GM21367 (cell line): Measurements from ENCODE around the gene TBC1D22A.
"Not testable (repeated sequence)": the region's sequence is repeated elsewhere in the genome, so short reads cannot be mapped to it uniquely, and the experiment has no call there.

ENCODE experiments used
- ATAC-seq: cut with Tn5 transposase; IDR thresholded peaks from one replicate; pipeline ENCODE4 v1.9.1; 2021; ENCODE audit not compliant: unreplicated experiment

TBC1D22A gene

DNA sequence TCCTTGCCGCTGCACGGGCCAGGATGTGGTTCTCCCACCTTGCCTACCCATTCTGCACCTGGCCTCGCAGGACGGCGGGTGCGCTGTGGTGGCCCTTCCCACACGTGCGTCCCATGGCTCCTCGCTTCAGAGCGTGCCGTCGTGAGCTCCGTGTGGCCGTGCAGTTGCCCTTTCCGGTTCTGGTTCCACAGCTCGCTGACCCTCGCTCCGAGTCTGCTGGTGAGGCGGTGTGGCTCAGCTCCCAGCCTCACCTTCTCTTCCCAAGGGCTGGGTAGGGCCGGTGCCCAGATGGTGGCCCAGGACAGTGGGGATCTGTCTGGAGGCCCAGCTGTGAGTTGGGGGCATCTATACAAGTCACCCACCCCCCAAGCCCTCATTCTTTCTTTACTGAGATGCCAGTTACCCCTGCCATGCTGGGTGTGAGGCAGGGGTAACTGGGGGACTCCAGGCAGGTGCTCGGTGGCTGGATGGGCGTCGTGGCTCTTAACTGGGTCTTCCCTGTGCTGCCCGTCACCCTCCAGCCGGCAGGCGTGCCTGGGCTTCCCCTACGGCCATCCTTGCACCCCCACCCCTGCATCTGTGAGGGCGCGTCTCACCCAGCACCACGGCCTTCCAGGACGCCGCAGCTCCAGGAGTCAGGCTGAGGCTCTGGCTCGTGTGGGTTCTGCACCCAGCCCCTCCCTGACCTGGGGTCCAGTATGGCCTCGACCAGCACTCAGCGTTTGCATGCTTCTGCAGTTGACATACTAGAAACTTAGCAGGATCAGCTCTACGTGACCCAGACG, 395.2 kb downstream of the TBC1D22A start:
- no peak for ATAC-seq

DNA sequence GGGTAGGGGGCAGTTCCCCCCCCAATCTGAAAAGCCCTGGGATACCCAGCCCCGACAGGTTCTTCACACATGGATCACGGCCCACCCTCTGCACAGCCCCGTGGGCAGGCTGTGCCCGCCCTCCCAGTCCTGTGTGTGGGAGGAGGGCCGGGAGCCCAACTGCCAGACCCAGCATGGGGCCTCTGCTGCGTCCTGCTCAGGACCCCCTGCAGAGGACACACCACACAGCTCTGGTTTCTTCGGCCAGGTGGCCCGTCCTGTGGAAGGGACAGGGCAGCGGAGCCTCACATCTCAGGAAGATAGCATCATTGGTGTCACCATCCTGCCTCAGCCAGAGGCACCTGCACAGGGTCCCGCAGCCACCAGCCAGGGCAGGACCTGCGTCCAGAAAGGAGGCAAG, 396.0 kb downstream of the TBC1D22A start:
- ATAC-seq, result no peak

DNA sequence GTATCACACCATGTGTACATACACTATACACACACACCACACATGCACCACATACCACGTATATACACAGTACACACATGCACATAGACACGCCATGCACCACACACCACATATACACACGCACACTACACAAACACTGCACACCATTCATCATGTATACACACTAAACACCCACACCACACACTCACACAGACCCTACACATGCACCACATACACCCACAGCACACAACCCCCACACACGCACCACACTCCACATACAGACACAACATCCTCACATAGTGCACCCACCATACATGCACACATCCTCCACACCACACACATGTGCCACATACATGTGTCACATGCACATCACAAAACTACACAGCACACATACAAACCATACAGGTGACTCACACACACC, 397.1 kb downstream of the TBC1D22A start:
- ATAC-seq, result no peak

DNA sequence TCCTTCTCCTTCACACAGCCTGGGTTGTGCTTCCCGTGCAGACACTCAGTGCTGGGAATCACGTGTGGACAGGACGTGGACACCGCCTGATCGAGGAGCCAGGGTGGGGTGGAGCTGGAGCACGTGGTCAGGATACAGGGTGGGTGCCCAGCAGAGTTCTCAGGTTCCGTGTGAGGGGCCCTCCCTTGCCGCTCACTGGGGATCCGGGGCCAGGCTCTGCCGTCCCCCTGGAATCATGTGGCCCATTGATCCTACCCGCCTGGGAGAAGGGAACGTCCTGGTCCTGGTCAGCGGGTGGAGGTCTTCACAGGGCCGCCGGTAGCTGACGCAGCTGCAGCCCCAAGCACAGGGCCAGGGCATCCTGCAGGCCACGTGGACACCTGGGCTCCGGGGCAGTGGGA, 397.7 kb downstream of the TBC1D22A start:
- no peak for ATAC-seq

DNA sequence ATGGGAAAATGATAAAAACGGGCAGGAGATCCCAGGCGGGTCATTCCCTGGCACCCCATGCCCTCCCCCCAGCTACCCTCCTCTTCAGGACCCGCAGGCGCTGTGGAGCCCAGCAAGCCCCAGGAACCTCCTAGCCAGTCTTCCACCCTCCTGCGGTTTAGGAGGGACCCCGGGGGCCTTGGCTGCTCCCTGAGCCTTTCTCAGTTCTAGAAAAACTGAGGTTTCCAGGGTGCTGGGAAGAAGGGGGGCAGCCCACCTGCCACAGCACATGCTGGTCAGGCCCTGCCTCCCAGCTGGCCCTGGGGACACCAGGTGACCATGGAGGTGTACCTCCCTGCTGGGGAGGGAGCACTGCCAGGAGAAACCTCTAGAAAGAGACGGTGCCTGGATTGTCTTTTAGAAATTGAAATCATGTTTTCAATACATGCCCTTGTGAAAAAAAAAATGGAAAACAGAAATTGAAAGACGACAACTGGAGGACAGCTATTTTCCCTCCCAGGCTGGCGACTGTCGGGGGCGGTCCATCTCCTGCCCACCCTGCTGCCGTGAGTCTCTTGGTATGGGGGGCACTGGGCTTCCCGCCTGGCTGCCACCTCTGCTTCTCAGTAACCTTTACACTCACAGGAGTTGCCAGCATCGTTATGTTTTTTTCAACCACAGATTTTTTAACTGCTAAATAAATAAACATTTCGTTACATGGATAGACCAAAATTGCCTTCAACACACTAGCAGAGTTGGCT, 398.5 kb downstream of the TBC1D22A start:
- no peak for ATAC-seq

- no peak for ATAC-seq
Measured at GRCh38 chr22:47161631-47162030, 399.2 kb downstream of the TBC1D22A start.

DNA sequence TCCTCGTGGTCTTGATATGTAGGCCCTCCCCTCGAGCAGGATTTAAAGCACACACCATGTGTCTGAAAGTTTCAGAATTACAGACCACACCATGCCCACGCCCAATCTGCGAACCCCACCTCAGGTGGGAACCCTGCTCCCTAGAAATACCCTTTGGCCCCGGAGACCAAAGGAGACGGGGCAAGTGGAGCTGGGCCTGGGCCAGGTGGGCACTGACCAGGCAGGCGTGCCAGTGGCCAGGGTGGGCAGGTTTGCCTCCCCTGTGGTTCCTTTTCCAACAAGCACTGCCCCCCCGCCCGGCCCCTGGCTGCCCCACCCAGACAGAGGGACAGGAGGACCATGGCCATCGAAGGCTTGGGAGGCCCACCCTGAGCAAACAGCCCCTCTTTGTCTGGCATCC, 400.4 kb downstream of the TBC1D22A start:
- ATAC-seq, result no peak

DNA sequence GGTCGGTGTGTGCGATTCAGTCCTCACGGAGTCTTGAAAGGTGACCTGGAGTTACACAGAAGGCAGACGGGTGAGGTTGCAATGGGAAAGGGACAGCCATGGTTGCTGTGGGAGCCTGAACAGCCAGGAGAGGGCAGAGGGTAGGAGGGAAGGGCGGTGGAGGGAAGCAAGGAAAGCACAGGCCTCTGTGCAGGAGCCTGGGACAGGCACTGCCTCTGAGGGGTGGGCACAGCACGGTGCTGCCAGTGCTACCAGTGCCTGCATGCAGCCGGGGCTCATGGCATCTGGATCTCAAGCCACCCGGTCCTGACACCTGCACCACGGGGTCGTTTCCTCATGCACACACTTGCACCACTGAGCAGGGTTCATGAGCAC, 401.0 kb downstream of the TBC1D22A start:
- ATAC-seq, result no peak

DNA sequence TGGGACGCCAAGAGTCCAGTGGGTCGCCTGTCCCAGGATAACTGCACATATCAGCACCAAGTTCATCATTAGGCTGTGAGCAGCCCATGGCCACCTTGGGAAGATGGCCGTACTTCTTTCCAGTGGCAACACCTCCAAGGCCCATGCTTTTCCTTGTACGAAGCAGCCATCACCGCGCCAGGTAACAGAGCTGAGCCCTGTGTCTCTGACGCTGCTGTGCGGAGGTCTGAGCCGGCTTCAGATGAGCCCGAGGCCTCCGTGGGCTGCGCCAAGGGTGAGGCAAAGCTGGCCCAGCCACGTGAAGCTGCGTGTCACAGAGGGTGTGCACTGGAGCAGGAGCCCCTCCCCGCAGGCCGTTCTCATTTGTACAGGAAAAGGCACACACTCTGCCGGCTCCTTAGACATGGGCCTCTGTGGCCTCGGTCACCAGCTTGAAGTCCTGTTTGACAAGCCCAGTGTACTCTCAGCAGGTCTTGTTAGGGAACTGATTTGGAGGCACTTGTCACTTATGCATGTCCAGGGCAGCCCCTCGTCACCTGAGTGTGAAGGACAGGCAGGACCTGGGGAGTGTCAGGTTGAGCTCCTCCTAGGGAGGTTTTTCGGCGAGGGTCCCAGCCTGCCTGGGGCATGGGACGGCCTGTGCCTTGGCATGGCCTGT, 401.5 kb downstream of the TBC1D22A start:
- ATAC-seq, result no peak

GRCh38 chr22:47164514-47165337, 402.3 kb downstream of the TBC1D22A start:
- no peak for ATAC-seq

GRCh38 chr22:47165338-47166032, 403.0 kb downstream of the TBC1D22A start:
- no peak for ATAC-seq

- no peak for ATAC-seq
Measured at GRCh38 chr22:47166033-47166404, 403.6 kb downstream of the TBC1D22A start.

DNA sequence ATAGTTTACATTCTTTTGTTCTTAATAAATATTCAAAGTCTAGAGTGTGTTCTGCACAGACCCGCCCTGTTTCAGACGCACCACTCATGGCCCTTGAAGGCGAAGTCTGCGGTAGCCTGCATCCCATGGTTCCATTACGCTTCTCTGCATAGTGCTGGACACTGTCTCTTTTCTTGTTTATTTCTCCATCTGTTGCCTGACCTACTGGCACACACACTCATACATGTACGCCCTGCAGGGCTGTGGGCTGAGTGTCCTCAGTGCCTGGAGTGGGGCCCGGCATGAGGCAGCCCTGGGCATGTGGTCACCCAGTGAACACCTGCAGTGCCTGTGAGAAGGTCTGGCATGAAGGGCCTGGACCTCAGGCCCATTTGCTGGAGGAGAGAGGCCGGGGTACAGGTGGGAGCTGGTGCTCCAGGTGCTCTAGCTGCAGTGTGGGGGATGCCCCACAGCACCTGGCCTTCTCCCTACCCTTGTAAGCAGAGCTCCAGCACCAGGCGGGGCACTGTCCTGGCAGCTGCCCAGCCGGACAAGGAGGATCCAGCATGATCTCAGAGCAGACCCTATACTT, 404.1 kb downstream of the TBC1D22A start:
- ATAC-seq, result no peak

DNA sequence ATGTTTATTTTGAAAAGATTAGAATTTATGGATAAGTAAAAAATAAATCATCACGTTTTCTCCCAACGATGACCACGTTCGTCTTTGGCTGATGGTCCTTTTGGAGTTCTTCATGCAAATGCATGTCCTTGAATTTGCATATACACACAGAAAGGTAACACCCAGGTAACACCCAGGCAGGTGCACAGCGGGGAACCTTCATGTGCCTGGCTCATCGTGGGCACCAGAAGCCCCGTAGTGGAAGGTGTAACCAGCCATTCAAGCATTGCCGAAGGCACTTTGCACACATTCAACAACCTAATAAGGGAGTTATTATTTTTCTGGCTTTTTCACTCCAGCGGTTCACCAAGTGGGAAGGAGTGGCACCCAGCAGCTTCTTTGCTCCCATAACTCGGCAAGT, 404.6 kb downstream of the TBC1D22A start:
- no peak for ATAC-seq

- ATAC-seq, result not testable (repeated sequence)
Measured at GRCh38 chr22:47167921-47168320, 405.5 kb downstream of the TBC1D22A start.

DNA sequence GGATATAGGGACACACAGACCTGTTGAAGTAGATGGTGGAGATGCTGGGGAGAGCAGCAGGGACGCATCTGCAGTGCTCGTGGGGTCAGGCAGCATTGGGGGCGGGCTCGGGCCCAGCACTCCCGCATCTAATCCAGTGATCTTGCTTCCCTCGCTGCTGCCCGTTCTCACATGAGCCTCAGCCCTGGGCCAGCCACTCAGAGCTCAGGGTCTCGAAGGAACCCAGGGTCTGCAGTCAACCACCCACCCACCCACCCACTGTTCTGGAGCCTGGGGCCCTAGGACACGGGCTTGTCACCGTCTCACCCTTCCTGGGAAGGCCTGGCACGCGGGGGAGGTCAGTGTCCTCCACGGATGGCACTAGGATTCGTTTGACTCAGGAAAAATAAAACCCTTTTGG, 406.0 kb downstream of the TBC1D22A start:
- ATAC-seq, result no peak

DNA sequence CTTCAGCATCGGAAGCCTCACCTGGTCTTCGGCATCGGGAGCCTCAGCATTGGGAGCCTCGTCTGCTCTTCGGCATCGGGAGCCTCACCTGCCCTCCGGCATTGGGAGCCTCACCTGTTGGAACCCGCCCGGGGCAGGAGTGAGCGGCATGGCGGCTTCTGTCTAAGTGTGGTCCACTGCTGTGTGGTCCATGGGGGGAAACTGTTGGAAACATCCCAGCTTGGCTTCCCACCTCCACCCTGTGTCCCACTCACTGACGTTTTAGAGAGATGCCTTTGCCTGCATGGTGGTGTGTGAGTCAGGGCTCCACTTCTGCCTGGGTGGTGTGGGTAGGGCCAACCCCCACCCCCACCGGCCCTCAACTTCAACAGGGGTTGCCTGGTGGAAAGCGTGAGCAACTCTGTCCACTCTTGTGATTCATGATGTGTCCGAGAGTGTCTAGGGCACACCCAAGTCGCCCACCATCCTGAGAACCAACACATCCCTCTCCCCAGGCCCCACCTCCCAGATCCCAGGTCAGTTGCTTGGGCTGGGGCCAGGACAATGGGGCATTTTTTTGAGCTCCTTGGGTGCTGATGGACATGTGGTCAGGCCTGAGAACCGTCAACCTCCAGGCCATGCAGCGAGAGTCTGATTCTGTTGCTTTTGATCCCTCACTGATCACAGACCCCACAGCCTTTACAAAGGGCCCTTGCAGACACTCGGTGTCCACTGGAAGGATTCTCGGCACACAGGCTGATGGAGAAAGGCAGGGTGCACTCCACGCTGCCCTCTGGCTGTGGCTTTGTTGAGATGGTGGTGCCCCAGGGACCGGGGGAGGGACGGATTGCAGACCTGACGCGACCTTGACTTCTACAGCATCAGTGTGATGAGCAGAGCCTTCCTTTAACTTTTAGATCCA, 406.7 kb downstream of the TBC1D22A start:
- ATAC-seq, result no peak

DNA sequence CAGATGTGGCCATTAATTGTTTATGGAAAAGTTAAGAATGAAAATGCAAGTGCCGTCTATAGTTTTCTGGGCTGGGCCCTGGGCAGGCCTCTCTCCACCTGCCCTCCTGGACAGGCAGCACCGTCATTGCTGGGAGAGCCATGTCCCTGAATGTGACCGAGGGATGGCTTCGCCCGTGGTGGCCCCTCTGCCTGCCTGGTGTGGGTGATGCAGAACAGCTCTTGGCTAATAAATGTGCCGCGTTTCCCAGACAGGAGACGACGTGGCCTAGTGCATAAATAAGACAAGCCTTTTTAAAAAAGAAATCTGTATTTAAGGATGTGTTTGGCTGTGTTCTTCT, 407.3 kb downstream of the TBC1D22A start:
- no peak for ATAC-seq
